ENCODE measurements around the gene CHRNA4.

The CHRNA4 gene

GRCh38 chr20:63377256-63377941 is 16.2 kb upstream of the CHRNA4 start:
- no peak for DNase-seq (ENCODE audit: low read depth)

DNA sequence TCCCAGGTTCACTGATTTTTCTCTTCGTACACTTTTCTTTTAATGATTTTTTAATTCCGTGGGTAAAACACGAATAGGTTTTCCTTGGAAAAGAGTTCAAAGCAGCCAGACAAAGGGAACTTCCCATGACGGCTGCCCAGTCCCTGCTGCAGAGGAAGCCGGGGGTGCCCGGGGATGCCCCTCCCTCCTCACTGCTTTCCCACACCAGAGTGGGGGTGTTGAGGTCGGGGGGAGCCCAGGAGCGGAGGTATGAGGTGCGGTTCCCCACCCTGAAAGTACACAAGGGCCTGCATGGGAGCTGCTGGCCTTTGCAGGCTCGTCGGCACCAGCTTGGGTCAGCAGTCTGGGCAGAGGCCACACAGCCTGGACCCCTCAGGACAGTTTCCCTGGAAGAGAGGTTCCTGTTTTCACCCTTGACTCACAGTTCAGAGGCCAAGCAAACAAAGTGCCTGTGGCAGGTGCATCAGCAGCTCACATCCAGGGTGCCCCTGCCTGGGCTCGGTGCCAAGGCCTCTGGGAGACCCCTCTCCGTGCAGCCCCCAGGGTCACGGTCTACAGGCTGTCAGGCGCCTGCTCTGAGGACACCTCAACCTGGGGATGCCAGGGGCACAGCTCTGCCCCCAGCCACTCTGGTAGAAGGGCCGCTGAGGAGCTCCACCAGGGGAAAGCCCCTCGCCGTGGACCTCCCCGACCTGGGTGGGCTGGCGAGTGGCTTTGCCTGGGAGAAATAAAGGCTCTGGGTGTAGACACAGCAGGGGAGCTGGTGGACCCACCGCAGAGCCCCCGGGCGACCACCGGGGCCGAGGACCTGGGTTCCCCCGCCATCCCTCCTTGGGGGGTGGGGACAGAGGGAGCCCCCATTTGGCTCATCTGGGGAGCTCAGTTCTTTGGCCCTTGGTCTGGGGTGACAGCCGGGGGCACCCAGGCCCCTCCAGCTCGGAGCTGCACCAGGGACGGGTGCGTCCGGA is 15.4 kb upstream of the CHRNA4 start:
- no peak for DNase-seq (ENCODE audit: low read depth)

DNA sequence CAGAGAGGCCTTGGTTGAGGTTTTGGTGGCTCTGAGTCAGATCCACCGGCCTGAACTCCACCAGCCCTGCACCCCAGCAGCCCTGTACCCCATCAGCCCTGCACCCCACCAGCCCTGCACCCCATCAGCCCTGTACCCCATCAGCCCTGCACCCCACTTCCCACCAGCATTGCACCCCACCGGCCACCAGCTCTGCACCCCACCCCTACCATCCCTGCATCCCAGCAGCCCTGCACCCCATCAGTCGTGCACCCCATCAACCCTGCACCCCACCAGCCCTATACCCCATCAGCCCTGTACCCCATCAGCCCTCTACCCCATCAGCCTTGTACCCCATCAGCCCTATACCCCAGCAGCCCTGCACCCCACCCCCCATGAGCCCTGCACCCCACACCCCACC is 14.3 kb upstream of the CHRNA4 start:
- no peak for DNase-seq (ENCODE audit: low read depth)

DNA sequence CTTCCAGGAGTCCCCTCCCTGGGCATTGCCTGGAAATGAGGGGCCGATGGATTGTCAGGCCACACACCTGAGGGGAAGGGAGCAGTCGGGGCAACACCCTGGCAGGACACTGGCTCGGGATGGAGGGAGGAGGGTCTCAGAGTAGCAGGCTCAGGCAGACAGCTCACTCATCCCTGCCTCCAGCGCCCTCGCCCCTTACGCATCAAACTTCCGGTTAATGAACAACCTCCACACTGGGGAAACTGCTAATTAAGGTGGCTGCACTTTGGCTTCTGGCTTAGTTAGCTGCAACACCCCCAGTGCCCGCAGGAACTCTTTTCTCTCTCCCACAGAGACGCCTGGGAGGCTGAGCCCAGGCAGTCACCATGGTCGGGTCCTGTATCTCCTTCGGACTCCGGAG is 13.4 kb upstream of the CHRNA4 start:
- DNase-seq (ENCODE audit: low read depth): no peak

GRCh38 chr20:63373996-63374395 is 12.8 kb upstream of the CHRNA4 start:
- no peak for DNase-seq (ENCODE audit: low read depth)

GRCh38 chr20:63372971-63373885 is 12.1 kb upstream of the CHRNA4 start:
- no peak for DNase-seq (ENCODE audit: low read depth)

DNA sequence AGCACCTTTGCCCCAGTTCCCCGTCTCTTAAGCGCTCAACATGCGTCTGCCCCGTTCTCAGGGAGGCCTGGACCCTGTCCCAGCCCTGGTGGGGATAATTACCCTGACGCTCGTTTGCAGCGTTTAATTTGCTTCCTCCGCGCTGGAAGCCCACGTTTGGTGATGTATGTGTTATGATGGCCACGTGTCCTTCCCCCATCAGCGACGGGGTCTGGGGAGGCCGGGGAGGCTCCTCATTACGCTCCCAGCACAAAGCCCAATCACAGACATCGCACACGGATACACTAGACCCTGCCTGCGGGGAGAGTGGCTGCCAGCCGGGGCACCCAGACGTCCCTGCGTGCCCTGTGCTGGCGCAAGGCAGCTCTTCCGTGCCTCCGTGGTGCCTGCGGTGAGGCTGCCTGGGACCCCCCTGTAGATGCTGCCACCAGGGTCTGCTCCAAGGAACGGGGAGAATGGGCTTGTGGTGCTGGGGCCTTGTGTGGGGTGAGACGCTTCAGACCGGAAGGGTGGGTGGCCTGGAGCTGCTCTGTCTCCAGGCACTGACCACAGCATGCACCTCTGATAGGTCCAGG is 10.2 kb upstream of the CHRNA4 start:
- no peak for DNase-seq (ENCODE audit: low read depth)

- no peak for DNase-seq (ENCODE audit: low read depth)
These were observed 9.6 kb upstream of the CHRNA4 start for GRCh38 chr20:63370618-63371187.

DNA sequence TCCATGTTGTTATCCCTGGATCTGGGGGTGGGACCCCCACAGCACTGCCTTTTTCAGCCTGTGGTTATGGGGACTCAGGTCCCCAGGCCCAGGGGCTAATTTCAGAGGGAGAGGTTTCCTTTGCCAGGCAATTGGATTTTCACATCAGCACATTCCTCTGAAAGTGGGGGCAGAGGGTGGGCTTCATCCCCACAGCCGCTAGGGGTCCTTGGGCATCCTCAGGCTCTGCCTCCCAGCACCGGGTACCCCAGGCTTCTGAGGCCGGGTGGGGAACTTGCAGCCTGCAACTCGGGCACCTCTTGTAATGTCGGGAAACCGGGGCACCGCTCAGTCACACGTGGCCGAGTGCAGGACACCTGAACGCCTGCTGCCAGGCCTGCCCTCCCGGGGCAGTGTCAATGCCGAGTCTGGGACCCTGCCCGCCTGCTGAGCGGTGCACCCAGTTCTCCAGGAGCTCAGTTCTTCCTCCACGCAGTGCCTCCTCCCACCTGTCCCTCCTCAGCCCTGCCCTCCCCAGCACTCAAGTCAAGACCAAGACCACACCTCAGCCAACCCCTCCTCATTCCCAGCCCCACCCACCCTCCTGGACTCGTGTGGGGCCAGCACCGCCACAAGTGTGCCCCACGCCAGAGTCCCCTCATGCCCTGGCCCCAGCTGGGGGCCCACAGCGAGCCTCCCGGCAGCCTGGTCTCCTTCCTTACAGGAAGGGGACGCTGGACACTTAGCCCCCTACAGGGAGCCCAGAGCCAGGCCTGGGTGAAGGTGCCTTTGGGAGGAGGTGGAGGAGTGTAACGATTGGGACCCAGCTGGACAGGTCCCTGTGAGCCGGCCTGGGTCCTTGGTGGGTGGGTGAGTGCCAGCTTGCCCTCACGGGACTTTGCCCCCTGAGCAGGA is 8.8 kb upstream of the CHRNA4 start:
- no peak for DNase-seq (ENCODE audit: low read depth)

DNA sequence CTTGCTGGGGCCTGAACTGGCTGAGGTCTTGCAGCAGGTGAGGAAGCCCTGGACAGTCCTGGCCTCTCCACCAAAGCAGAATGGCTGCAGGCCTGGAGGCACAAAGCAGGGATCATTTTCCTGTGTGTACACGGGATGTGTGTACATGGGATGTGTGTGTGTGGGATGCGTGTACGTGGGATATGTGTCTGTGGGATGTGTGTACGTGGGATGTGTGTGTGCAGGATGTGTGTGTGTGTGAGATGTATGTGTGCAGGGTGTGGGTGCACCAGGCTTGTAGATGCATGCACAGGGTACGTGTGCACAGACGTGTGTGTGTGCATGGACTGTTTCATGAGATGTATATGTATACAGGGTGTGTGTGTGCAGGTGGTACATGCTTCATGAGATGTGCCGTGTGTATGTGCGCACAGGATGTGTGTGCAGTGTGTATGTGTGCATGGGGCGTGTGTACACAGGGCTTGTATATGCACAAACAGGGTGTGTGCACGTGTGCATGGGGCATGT is 7.9 kb upstream of the CHRNA4 start:
- no peak for DNase-seq (ENCODE audit: low read depth)

- DNase-seq (ENCODE audit: low read depth): no peak
These were observed 7.0 kb upstream of the CHRNA4 start for GRCh38 chr20:63368151-63368550.

- no peak for DNase-seq (ENCODE audit: low read depth)
These were observed 6.4 kb upstream of the CHRNA4 start for GRCh38 chr20:63367446-63368055.

GRCh38 chr20:63366390-63367365 is 5.5 kb upstream of the CHRNA4 start:
- DNase-seq (ENCODE audit: low read depth): no peak

GRCh38 chr20:63365601-63366389 is 4.6 kb upstream of the CHRNA4 start:
- no peak for DNase-seq (ENCODE audit: low read depth)

DNA sequence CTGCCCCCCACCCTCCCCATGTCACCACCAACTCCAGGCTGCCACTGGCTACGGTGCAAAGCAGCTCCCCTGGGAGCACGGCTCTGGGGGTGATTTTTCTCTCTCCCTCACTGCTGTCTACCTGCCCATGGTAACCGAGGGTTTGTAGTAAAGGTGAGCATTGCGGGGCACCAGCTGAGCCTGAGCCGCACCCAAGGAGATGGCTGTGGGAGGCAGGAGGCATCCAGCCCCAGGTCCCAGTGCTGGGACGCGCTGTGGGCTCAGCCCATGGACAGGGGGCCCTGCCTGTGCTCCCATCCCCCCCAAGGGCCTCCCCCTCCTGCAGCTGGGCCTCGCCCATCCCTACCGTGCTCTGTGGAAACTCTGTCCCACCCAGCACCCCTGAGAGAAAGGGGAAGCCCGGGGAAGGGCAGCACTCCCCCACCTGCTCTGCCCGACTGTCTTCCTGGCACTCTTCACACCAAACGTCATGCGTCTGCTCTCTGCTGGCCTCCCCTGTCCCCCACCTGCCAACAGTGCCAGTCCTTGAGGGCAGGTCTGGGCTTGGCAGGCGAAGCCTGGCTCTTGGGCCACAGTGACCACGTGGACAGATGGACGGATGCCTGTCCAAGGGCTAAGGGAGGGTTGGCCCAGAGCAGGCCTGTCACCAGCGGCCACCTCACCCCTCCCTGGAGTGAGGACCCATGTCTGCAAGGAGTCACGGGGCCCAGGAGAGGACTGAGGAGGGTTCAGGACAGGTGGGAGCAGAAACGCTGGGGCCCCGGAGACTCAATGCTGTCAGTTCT is 3.8 kb upstream of the CHRNA4 start:
- DNase-seq (ENCODE audit: low read depth): no peak

- no peak for DNase-seq (ENCODE audit: low read depth)
These were observed 2.9 kb upstream of the CHRNA4 start for GRCh38 chr20:63363981-63364561.
